GM21381 (cell line): ENCODE measurements around the gene NEDD8.

Experiments used
- ATAC-seq: cut with Tn5 transposase; IDR thresholded peaks from one replicate; pipeline ENCODE4 v1.9.1; 2021; ENCODE audit warnings: mild to moderate bottlenecking, moderate library complexity; ENCODE audit not compliant: unreplicated experiment

The NEDD8 gene

GRCh38 chr14:24182110-24182882, 49.9 kb downstream of the NEDD8 start:
- ATAC-seq: no peak

GRCh38 chr14:24181371-24182077, 50.6 kb downstream of the NEDD8 start:
- no peak for ATAC-seq

- no peak for ATAC-seq
Measured at GRCh38 chr14:24179961-24180796, 52.0 kb downstream of the NEDD8 start.

GRCh38 chr14:24179294-24179960, 52.7 kb downstream of the NEDD8 start:
- ATAC-seq: no peak

- ATAC-seq: no peak
Measured at GRCh38 chr14:24178399-24179178, 53.6 kb downstream of the NEDD8 start.

GRCh38 chr14:24177891-24178290, 54.3 kb downstream of the NEDD8 start:
- ATAC-seq: no peak

GRCh38 chr14:24177041-24177825, 54.9 kb downstream of the NEDD8 start:
- no peak for ATAC-seq

GRCh38 chr14:24176599-24176998, 55.6 kb downstream of the NEDD8 start:
- ATAC-seq: no peak

- ATAC-seq: no peak
Measured at GRCh38 chr14:24172871-24173281, 59.3 kb downstream of the NEDD8 start.

- ATAC-seq: no peak
Measured at GRCh38 chr14:24172261-24172860, 59.8 kb downstream of the NEDD8 start.

- ATAC-seq: peak; percentile 75
Measured at GRCh38 chr14:24171422-24172260, 60.5 kb downstream of the NEDD8 start, which contains the start of gene REC8. Gene REC8, plus strand, starts transcription at chr14:24172080. Its CDS starts 473 bp downstream, at chr14:24172553.

GRCh38 chr14:24167469-24168114, 64.6 kb downstream of the NEDD8 start:
- ATAC-seq: no peak
